Transverse colon (tissue), 4 donors: Measurements from ENCODE around the gene REV3L.

Source experiments
- CTCF ChIP-seq, 5 experiments: fragments of 200-600 bp in 3 of 5; fragments of 450-650 bp in 2 of 5; sonication (generic) in 3 of 5; IDR thresholded peaks; 1 replicate in 2 of 5; 2 replicates in 3 of 5; pipeline ENCODE4 v1.5.1; 2016 to 2017; ENCODE audit warnings: antibody characterized with exemption in 5 of 5, inconsistent platforms in 3 of 5, mild to moderate bottlenecking in 2 of 5, moderate library complexity in 1 of 5
- EP300 ChIP-seq: sonication (generic); formaldehyde crosslinking; IDR thresholded peaks from one replicate; pipeline ENCODE4 v1.6.1; 2017; ENCODE audit warnings: antibody characterized with exemption, low read depth
- POLR2A ChIP-seq: fragments of 450-650 bp; IDR thresholded peaks from one replicate; pipeline ENCODE4 v1.6.1; 2016; ENCODE audit warnings: antibody characterized with exemption, mild to moderate bottlenecking, moderate library complexity
- POLR2AphosphoS5 ChIP-seq, 3 donors: sonication (generic); formaldehyde crosslinking; IDR thresholded peaks; one replicate each; pipeline ENCODE4 v1.6.1; 2016; ENCODE audit warnings: antibody characterized with exemption in 3 of 3

- TF ChIP-seq CTCF (IDR thresholded peaks at IDR 0.05) (no peak), POLR2A (no peak), POLR2AphosphoS5 (IDR thresholded peaks at IDR 0.05) (no peak), EP300 (no peak)
Observed at GRCh38 chr6:111258615-111259088, 224.4 kb downstream of the REV3L start.
